ENCODE data around the gene ETS1.

The ETS1 gene

GRCh38 chr11:128579798-128580504 lies 7.4 kb downstream of the ETS1 start:
- Histone ChIP-seq H3K4me3 (ENCODE audit: low read length) (peak overlapping the region; percentile 28), H3K36me3 (replicated peaks; ENCODE audit: low read depth, low read length) (no peaks in the 10 kb centered on the region), H3K4me2 (ENCODE audit: low read length) (peak overlapping the region; percentile 54), H3K4me1 (ENCODE audit: low read length) (peaks cover 22% of the 10 kb centered on the region), H3K27ac (ENCODE audit: low read length) (no peak overlapping the region), H3K27me3 (ENCODE audit: low read depth, low read length) (peaks cover 24% of the 10 kb centered on the region; the same call in 1 of the 2 replicates), H3K9ac (ENCODE audit: low read length) (0 out of 2 replicates have a peak overlapping the region, but pooled peaks have one; percentile 1), H2AFZ (ENCODE audit: low read depth, low read length) (0 out of 2 replicates have a peak overlapping the region, but pooled peaks have one; percentile 5), H4K20me1 (ENCODE audit: insufficient read depth, low read length) (no peaks in the 10 kb centered on the region), H3K79me2 (ENCODE audit: low read length) (no peaks in the 10 kb centered on the region), H3K9me3 (ENCODE audit: insufficient read depth, low read length) (no peaks in the 10 kb centered on the region)
- no peak for TF ChIP-seq EZH2phosphoT487 (IDR thresholded peaks at IDR 0.05; ENCODE audit: low read depth)
- TF ChIP-seq CTCF (IDR thresholded peaks at IDR 0.05; ENCODE audit: low read depth, low read length): no peak

GRCh38 chr11:128576555-128576954 lies 10.8 kb downstream of the ETS1 start:
- Histone ChIP-seq H3K27ac (ENCODE audit: low read length) (no peak overlapping the region), H3K9me3 (ENCODE audit: insufficient read depth, low read length) (no peaks in the 10 kb centered on the region), H3K9ac (ENCODE audit: low read length) (no peak overlapping the region), H3K4me1 (ENCODE audit: low read length) (peaks cover 22% of the 10 kb centered on the region), H3K27me3 (ENCODE audit: low read depth, low read length) (peaks cover 13% of the 10 kb centered on the region; the same call in 1 of the 2 replicates), H2AFZ (ENCODE audit: low read depth, low read length) (no peak overlapping the region), H3K4me3 (ENCODE audit: low read length) (no peak overlapping the region), H4K20me1 (ENCODE audit: insufficient read depth, low read length) (no peaks in the 10 kb centered on the region), H3K79me2 (ENCODE audit: low read length) (no peaks in the 10 kb centered on the region), H3K36me3 (replicated peaks; ENCODE audit: low read depth, low read length) (no peaks in the 10 kb centered on the region), H3K4me2 (ENCODE audit: low read length) (no peak overlapping the region)
- no peak for TF ChIP-seq CTCF (IDR thresholded peaks at IDR 0.05; ENCODE audit: low read depth, low read length)
- TF ChIP-seq EZH2phosphoT487 (IDR thresholded peaks at IDR 0.05; ENCODE audit: low read depth): no peak

GRCh38 chr11:128575961-128576350 lies 11.4 kb downstream of the ETS1 start:
- H3K79me2 ChIP-seq (ENCODE audit: low read length): no peaks in the 10 kb centered on the region
- H3K36me3 ChIP-seq (replicated peaks; ENCODE audit: low read depth, low read length): no peaks in the 10 kb centered on the region
- H3K4me2 ChIP-seq (ENCODE audit: low read length): no peak overlapping the region
- no peak overlapping the region for H3K4me3 ChIP-seq (ENCODE audit: low read length)
- no peak overlapping the region for H3K9ac ChIP-seq (ENCODE audit: low read length)
- peaks cover 18% of the 10 kb centered on the region for H3K4me1 ChIP-seq (ENCODE audit: low read length)
- H3K9me3 ChIP-seq (ENCODE audit: insufficient read depth, low read length): no peaks in the 10 kb centered on the region
- no peaks in the 10 kb centered on the region for H4K20me1 ChIP-seq (ENCODE audit: insufficient read depth, low read length)
- no peak overlapping the region for H2AFZ ChIP-seq (ENCODE audit: low read depth, low read length)
- no peak for TF ChIP-seq EZH2phosphoT487 (IDR thresholded peaks at IDR 0.05; ENCODE audit: low read depth)
- no peak for TF ChIP-seq CTCF (IDR thresholded peaks at IDR 0.05; ENCODE audit: low read depth, low read length)
- peaks cover 10% of the 10 kb centered on the region; the same call in 1 of the 2 replicates for H3K27me3 ChIP-seq (ENCODE audit: low read depth, low read length)
- no peak overlapping the region for H3K27ac ChIP-seq (ENCODE audit: low read length)

- H3K4me2 ChIP-seq (ENCODE audit: low read length): no peak overlapping the region
- TF ChIP-seq CTCF (IDR thresholded peaks at IDR 0.05; ENCODE audit: low read depth, low read length) (no peak), EZH2phosphoT487 (IDR thresholded peaks at IDR 0.05; ENCODE audit: low read depth) (no peak)
- peaks cover 10% of the 10 kb centered on the region; the same call in 1 of the 2 replicates for H3K27me3 ChIP-seq (ENCODE audit: low read depth, low read length)
- no peaks in the 10 kb centered on the region for H4K20me1 ChIP-seq (ENCODE audit: insufficient read depth, low read length)
- no peak overlapping the region for H3K27ac ChIP-seq (ENCODE audit: low read length)
- H3K4me3 ChIP-seq (ENCODE audit: low read length): no peak overlapping the region
- no peaks in the 10 kb centered on the region for H3K36me3 ChIP-seq (replicated peaks; ENCODE audit: low read depth, low read length)
- no peak overlapping the region for H3K9ac ChIP-seq (ENCODE audit: low read length)
- peaks cover 12% of the 10 kb centered on the region for H3K4me1 ChIP-seq (ENCODE audit: low read length)
- no peaks in the 10 kb centered on the region for H3K9me3 ChIP-seq (ENCODE audit: insufficient read depth, low read length)
- no peaks in the 10 kb centered on the region for H3K79me2 ChIP-seq (ENCODE audit: low read length)
- no peak overlapping the region for H2AFZ ChIP-seq (ENCODE audit: low read depth, low read length)
Measured at GRCh38 chr11:128575174-128575960, 12.0 kb downstream of the ETS1 start.
